ENCODE data around the gene PHACTR4.

- TF ChIP-seq POLR2A (IDR thresholded peaks at IDR 0.05), result no peak
- TF ChIP-seq, protein P1, sequence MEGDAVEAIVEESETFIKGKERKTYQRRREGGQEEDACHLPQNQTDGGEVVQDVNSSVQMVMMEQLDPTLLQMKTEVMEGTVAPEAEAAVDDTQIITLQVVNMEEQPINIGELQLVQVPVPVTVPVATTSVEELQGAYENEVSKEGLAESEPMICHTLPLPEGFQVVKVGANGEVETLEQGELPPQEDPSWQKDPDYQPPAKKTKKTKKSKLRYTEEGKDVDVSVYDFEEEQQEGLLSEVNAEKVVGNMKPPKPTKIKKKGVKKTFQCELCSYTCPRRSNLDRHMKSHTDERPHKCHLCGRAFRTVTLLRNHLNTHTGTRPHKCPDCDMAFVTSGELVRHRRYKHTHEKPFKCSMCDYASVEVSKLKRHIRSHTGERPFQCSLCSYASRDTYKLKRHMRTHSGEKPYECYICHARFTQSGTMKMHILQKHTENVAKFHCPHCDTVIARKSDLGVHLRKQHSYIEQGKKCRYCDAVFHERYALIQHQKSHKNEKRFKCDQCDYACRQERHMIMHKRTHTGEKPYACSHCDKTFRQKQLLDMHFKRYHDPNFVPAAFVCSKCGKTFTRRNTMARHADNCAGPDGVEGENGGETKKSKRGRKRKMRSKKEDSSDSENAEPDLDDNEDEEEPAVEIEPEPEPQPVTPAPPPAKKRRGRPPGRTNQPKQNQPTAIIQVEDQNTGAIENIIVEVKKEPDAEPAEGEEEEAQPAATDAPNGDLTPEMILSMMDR (IDR thresholded peaks at IDR 0.05), result no peak
These were observed 133.6 kb downstream of the PHACTR4 start for GRCh38 chr1:28503117-28503516.
